Astrocyte (in vitro differentiated cells and primary cell): ENCODE data around the gene MRTFB. TPM values are rescaled to one million over a fixed set of nuclear protein-coding genes. Genes with fewer than 3 reads are reported as not detected.

Experiments
- DNase-seq: peaks from one replicate; pipeline ENCODE4 v3.0.0-alpha.2; 2010; ENCODE audit warnings: low read depth
- FAIRE-seq: peaks from 2 replicates; lab custom pipeline; 2011; peaks lifted over from hg19 to GRCh38; lab: Jason Lieb, UNC
- H2AFZ ChIP-seq: 2 replicates; pipeline ENCODE4 v1.6.0; 2012; ENCODE audit warnings: low read depth, low read length, inconsistent platforms
- H3K27ac ChIP-seq: 2 replicates; pipeline ENCODE4 v1.5.1; 2011; ENCODE audit warnings: low read depth, low read length, inconsistent platforms
- H3K27me3 ChIP-seq: 2 replicates; pipeline ENCODE4 v1.6.0; 2011; ENCODE audit warnings: low read length, inconsistent platforms; ENCODE audit not compliant: insufficient read depth
- H3K36me3 ChIP-seq: 2 replicates; pipeline ENCODE4 v1.5.1; 2011; ENCODE audit warnings: low read length, inconsistent platforms; ENCODE audit not compliant: insufficient read depth
- H3K4me1 ChIP-seq: 2 replicates; pipeline ENCODE4 v1.5.1; 2011; ENCODE audit warnings: low read length, inconsistent platforms; ENCODE audit not compliant: insufficient read depth
- H3K4me2 ChIP-seq: 2 replicates; pipeline ENCODE4 v1.6.0; 2012; ENCODE audit warnings: low read length, inconsistent platforms
- H3K4me3 ChIP-seq: 2 replicates; pipeline ENCODE4 v1.5.1; 2011; ENCODE audit warnings: low read depth, mild to moderate bottlenecking, low read length, inconsistent platforms; ENCODE audit not compliant: insufficient read depth
- H3K79me2 ChIP-seq: 2 replicates; pipeline ENCODE4 v1.6.0; 2012; ENCODE audit warnings: mild to moderate bottlenecking, low read length, inconsistent platforms; ENCODE audit not compliant: insufficient read depth
- H3K9ac ChIP-seq: 2 replicates; pipeline ENCODE4 v1.6.0; 2012; ENCODE audit warnings: mild to moderate bottlenecking, low read length, inconsistent platforms
- H3K9me3 ChIP-seq: 2 replicates; pipeline ENCODE4 v1.5.1; 2012; ENCODE audit warnings: low read depth, mild to moderate bottlenecking, low read length, inconsistent platforms; ENCODE audit not compliant: insufficient read depth
- H4K20me1 ChIP-seq: 2 replicates; pipeline ENCODE4 v1.6.0; 2012; ENCODE audit warnings: low read length, inconsistent platforms; ENCODE audit not compliant: insufficient read depth
- H3K27ac Mint-ChIP-seq: one replicate; pipeline ENCODE4 v1.8.0; 2021; ENCODE audit warnings: mild to moderate bottlenecking, mixed read lengths; ENCODE audit not compliant: unreplicated experiment
- H3K27me3 Mint-ChIP-seq: one replicate; pipeline ENCODE4 v1.8.0; 2021; ENCODE audit warnings: low read depth, mixed read lengths; ENCODE audit not compliant: unreplicated experiment
- H3K36me3 Mint-ChIP-seq: one replicate; pipeline ENCODE4 v1.8.0; 2021; ENCODE audit warnings: low read depth, mixed read lengths; ENCODE audit not compliant: unreplicated experiment
- H3K4me1 Mint-ChIP-seq: one replicate; pipeline ENCODE4 v1.8.0; 2021; ENCODE audit warnings: low read depth, mixed read lengths; ENCODE audit not compliant: unreplicated experiment
- H3K4me3 Mint-ChIP-seq: one replicate; pipeline ENCODE4 v1.8.0; 2021; ENCODE audit warnings: mild to moderate bottlenecking, moderate library complexity, mixed read lengths; ENCODE audit not compliant: unreplicated experiment
- H3K9me3 Mint-ChIP-seq: one replicate; pipeline ENCODE4 v1.8.0; 2021; ENCODE audit warnings: mild to moderate bottlenecking, mixed read lengths; ENCODE audit not compliant: unreplicated experiment
- CTCF ChIP-seq: IDR thresholded peaks from 2 replicates; pipeline ENCODE4 v1.5.1; 2011; ENCODE audit warnings: low read depth, mild to moderate bottlenecking, inconsistent platforms, low read length, moderate library complexity; ENCODE audit not compliant: insufficient read depth
- EZH2 ChIP-seq: IDR thresholded peaks from 2 replicates; pipeline ENCODE4 v1.6.1; 2012; ENCODE audit warnings: mild to moderate bottlenecking, low read length, inconsistent platforms; ENCODE audit not compliant: insufficient read depth
- total RNA-seq: library from RNA; stranded (reverse); gene quantifications from 2 replicates; pipeline ENCODE4 v1.2.1, GENCODE V29; 2021

MRTFB gene
- total RNA-seq, 1 donor from 2014 or later: 32.5 TPM

DNA sequence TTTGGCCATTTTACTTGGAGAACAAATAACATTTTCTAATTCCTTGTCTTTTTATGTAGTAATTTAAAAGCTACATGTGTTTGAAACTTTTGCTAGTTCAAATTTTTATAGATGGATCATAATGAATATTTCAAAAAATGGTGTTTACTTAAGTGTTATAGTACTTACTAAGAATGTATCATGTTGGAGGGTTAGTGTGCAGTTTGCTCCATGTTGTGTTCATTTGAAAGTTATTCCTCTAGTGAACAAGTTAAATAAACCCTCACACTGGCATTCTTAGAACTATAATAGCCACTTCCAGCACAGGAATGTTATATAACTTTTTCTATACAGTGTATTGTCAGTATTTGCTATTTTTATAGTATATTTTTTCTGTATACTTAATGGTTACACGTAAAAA is 62.8 kb downstream of the MRTFB start:
- DNase-seq (no peak), FAIRE-seq (no peak)
- Histone ChIP-seq H3K9ac (no peak overlapping the region), H3K9me3 (no peaks in the 10 kb centered on the region), H3K36me3 (no peaks in the 10 kb centered on the region), H2AFZ (no peak overlapping the region), H3K27me3 (no peaks in the 10 kb centered on the region), H3K27ac (no peak overlapping the region), H4K20me1 (peaks cover 4% of the 10 kb centered on the region), H3K4me1 (no peaks in the 10 kb centered on the region), H3K4me3 (no peak overlapping the region), H3K79me2 (no peaks in the 10 kb centered on the region), H3K4me2 (no peak overlapping the region)
- H3K4me3 Mint-ChIP-seq: no peak overlapping the region
- no peak for TF ChIP-seq EZH2
- TF ChIP-seq CTCF: no peak
- H3K4me1 Mint-ChIP-seq: peaks cover 2% of the 10 kb centered on the region
- H3K27me3 Mint-ChIP-seq: no peaks in the 10 kb centered on the region
- H3K27ac Mint-ChIP-seq: no peak overlapping the region
- no peaks in the 10 kb centered on the region for H3K9me3 Mint-ChIP-seq
- H3K36me3 Mint-ChIP-seq: peaks cover 2% of the 10 kb centered on the region

- Histone ChIP-seq H3K9ac (no peak overlapping the region), H3K4me3 (no peak overlapping the region), H3K4me1 (no peaks in the 10 kb centered on the region), H3K36me3 (no peaks in the 10 kb centered on the region), H3K27me3 (no peaks in the 10 kb centered on the region), H3K9me3 (no peaks in the 10 kb centered on the region), H3K79me2 (no peaks in the 10 kb centered on the region), H2AFZ (no peak overlapping the region), H3K27ac (no peak overlapping the region), H4K20me1 (peaks cover 4% of the 10 kb centered on the region), H3K4me2 (no peak overlapping the region)
- H3K27me3 Mint-ChIP-seq: no peaks in the 10 kb centered on the region
- FAIRE-seq: no peak
- no peak overlapping the region for H3K27ac Mint-ChIP-seq
- DNase-seq: no peak
- H3K36me3 Mint-ChIP-seq: peaks cover 10% of the 10 kb centered on the region
- H3K4me1 Mint-ChIP-seq: peaks cover 2% of the 10 kb centered on the region
- TF ChIP-seq EZH2 (no peak), CTCF (no peak)
- H3K4me3 Mint-ChIP-seq: no peak overlapping the region
- no peaks in the 10 kb centered on the region for H3K9me3 Mint-ChIP-seq
These were observed 64.6 kb downstream of the MRTFB start for GRCh38 chr16:14135704-14136103.

- Histone ChIP-seq H3K27me3 (no peaks in the 10 kb centered on the region), H3K4me1 (no peaks in the 10 kb centered on the region), H3K79me2 (no peaks in the 10 kb centered on the region), H4K20me1 (no peaks in the 10 kb centered on the region), H3K27ac (no peak overlapping the region), H3K36me3 (no peaks in the 10 kb centered on the region), H3K9ac (no peak overlapping the region), H3K4me3 (no peak overlapping the region), H2AFZ (no peak overlapping the region), H3K9me3 (no peaks in the 10 kb centered on the region), H3K4me2 (no peak overlapping the region)
- Mint-ChIP-seq H3K36me3 (peaks cover 10% of the 10 kb centered on the region), H3K27me3 (no peaks in the 10 kb centered on the region), H3K4me3 (no peak overlapping the region), H3K9me3 (no peaks in the 10 kb centered on the region), H3K4me1 (peaks cover 2% of the 10 kb centered on the region), H3K27ac (no peak overlapping the region)
- TF ChIP-seq EZH2 (no peak), CTCF (no peak)
- FAIRE-seq (no peak), DNase-seq (no peak)
These were observed 68.8 kb downstream of the MRTFB start for GRCh38 chr16:14139872-14140271.
